SK-N-SH treated with all-trans-retinoic acid at 6 μM for 48 hours (cell line): ENCODE results near the gene ST13.

ENCODE experiments used
- ATAC-seq: fragments of 200-7000 bp; cut with Tn5 transposase; 3 replicates; pipeline ENCODE4 v1.9.1; 2020; ENCODE audit warnings: mild to moderate bottlenecking, moderate library complexity
- ARNTL ChIP-seq: fragments of 450-650 bp; formaldehyde crosslinking; IDR thresholded peaks from 2 replicates; pipeline ENCODE4 v1.5.0; 2020; ENCODE audit warnings: low read depth, mild to moderate bottlenecking, moderate library complexity, borderline replicate concordance
- BACH2 ChIP-seq: fragments of 250-450 bp; sonication (Bioruptor Pico); IDR thresholded peaks from 2 replicates; pipeline ENCODE4 v1.9.0; 2021; ENCODE audit warnings: mild to moderate bottlenecking, borderline replicate concordance
- CSDC2 ChIP-seq: fragments of 250-450 bp; sonication (Bioruptor Pico); IDR thresholded peaks from 2 replicates; pipeline ENCODE4 v1.5.0; 2020; ENCODE audit warnings: mild to moderate bottlenecking, moderate library complexity
- ESRRG ChIP-seq: fragments of 250-450 bp; sonication (Bioruptor Pico); IDR thresholded peaks from 2 replicates; pipeline ENCODE4 v1.6.1; 2021; ENCODE audit warnings: mild to moderate bottlenecking
- GLIS3 ChIP-seq: fragments of 250-450 bp; sonication (Bioruptor Pico); IDR thresholded peaks from 2 replicates; pipeline ENCODE4 v1.5.0; 2020; ENCODE audit warnings: mild to moderate bottlenecking, moderate library complexity
- ISL1 ChIP-seq: fragments of 250-450 bp; sonication (Bioruptor Pico); IDR thresholded peaks from 2 replicates; pipeline ENCODE4 v2.1.2; 2022; ENCODE audit warnings: mild to moderate bottlenecking, moderate library complexity
- OSR1 ChIP-seq: fragments of 250-450 bp; sonication (Bioruptor Pico); IDR thresholded peaks from 2 replicates; pipeline ENCODE4 v1.8.0; 2022; ENCODE audit warnings: moderate library complexity, mild to moderate bottlenecking, inconsistent platforms
- PPARA ChIP-seq: fragments of 250-450 bp; sonication (Bioruptor Pico); IDR thresholded peaks from 2 replicates; pipeline ENCODE4 v1.5.0; 2020; ENCODE audit warnings: mild to moderate bottlenecking, borderline replicate concordance
- RARB ChIP-seq: fragments of 250-450 bp; sonication (Bioruptor Pico); IDR thresholded peaks from 2 replicates; pipeline ENCODE4 v1.8.0; 2021; ENCODE audit warnings: mild to moderate bottlenecking, moderate library complexity
- TCF4 ChIP-seq: fragments of 250-450 bp; sonication (Bioruptor Pico); IDR thresholded peaks from 2 replicates; pipeline ENCODE4 v1.8.0; 2021; ENCODE audit warnings: mild to moderate bottlenecking, moderate library complexity, borderline replicate concordance
- TOX ChIP-seq: fragments of 250-450 bp; sonication (Bioruptor Pico); IDR thresholded peaks from 2 replicates; pipeline ENCODE4 v1.8.0; 2021; ENCODE audit warnings: mild to moderate bottlenecking, moderate library complexity, borderline replicate concordance
- ZFP3 ChIP-seq: fragments of 250-450 bp; sonication (Bioruptor Pico); IDR thresholded peaks from 2 replicates; pipeline ENCODE4 v1.5.0; 2020; ENCODE audit warnings: mild to moderate bottlenecking, moderate library complexity
- ZFP30 ChIP-seq: fragments of 450-650 bp; formaldehyde crosslinking; IDR thresholded peaks from 2 replicates; pipeline ENCODE4 v1.5.0; 2022; ENCODE audit warnings: mild to moderate bottlenecking, moderate library complexity
- ZNF565 ChIP-seq: fragments of 450-650 bp; formaldehyde crosslinking; conservative IDR thresholded peaks from 2 replicates; pipeline ENCODE4 v1.5.0; 2020; ENCODE audit warnings: low read depth, mild to moderate bottlenecking, moderate library complexity
- ZNF70 ChIP-seq: fragments of 450-650 bp; formaldehyde crosslinking; IDR thresholded peaks from 2 replicates; pipeline ENCODE4 v1.5.0; 2020; ENCODE audit warnings: mild to moderate bottlenecking, moderate library complexity
- ZNF8 ChIP-seq: fragments of 450-650 bp; formaldehyde crosslinking; IDR thresholded peaks from 2 replicates; pipeline ENCODE4 v1.5.0; 2020; ENCODE audit warnings: mild to moderate bottlenecking, moderate library complexity
- TF ChIP-seq, protein P1 (sequence below): fragments of 250-450 bp; sonication (Bioruptor Pico); IDR thresholded peaks from 2 replicates; pipeline ENCODE4 v1.8.0; 2021; ENCODE audit warnings: low read depth, mild to moderate bottlenecking, moderate library complexity, borderline replicate concordance
- TF ChIP-seq, protein P2 (sequence below): fragments of 250-450 bp; sonication (Bioruptor Pico); IDR thresholded peaks from 2 replicates; pipeline ENCODE4 v1.5.0; 2020; ENCODE audit warnings: mild to moderate bottlenecking, moderate library complexity
- TF ChIP-seq, protein P3 (sequence below): fragments of 250-450 bp; sonication (Bioruptor Pico); IDR thresholded peaks from 2 replicates; pipeline ENCODE4 v1.8.0; 2020; ENCODE audit warnings: mild to moderate bottlenecking, moderate library complexity, borderline replicate concordance
- TF ChIP-seq, protein P4 (sequence below): fragments of 250-450 bp; sonication (Bioruptor Pico); IDR thresholded peaks from 2 replicates; pipeline ENCODE4 v1.5.1; 2020; ENCODE audit warnings: low read depth, mild to moderate bottlenecking, moderate library complexity

The ST13 gene

DNA sequence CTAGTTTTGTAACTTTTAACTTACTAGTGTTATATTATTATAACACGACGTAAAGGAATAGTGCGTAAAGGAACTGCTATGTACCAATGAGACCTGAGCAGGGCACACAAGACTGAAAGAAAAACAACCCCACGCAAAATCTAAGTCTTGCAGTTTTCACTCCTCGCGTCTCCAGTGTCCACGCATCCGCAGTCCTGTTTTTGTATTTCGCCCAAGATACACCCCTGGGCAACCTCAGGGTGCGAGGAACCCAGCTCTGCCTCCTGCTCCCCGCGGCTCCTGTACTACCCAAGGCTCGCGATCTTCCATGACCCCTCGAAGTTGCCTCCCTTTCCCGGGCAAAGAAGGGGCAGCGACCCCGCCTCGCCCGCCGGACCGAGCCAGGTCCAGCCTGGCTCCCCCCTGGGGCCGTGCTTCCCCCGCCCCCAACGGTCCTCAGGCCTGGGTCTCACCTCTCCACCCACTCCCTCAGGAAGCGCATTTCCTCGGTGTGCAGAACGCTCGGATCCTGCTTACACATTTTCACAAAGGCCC is 393 bp downstream of the ST13 start:
- peak; percentile 50 for ATAC-seq
- TF ChIP-seq TCF4 (no peak), RARB (no peak), ARNTL (CRISPR knock-in tag) (no peak), GLIS3 (no peak), ESRRG (no peak), CSDC2 (CRISPR knock-in tag) (no peak), ZFP3 (CRISPR knock-in tag) (no peak), BACH2 (CRISPR knock-in tag) (no peak), ZNF8 (no peak), ISL1 (CRISPR knock-in tag) (no peak), OSR1 (CRISPR knock-in tag) (no peak)
- TF ChIP-seq, protein P1, sequence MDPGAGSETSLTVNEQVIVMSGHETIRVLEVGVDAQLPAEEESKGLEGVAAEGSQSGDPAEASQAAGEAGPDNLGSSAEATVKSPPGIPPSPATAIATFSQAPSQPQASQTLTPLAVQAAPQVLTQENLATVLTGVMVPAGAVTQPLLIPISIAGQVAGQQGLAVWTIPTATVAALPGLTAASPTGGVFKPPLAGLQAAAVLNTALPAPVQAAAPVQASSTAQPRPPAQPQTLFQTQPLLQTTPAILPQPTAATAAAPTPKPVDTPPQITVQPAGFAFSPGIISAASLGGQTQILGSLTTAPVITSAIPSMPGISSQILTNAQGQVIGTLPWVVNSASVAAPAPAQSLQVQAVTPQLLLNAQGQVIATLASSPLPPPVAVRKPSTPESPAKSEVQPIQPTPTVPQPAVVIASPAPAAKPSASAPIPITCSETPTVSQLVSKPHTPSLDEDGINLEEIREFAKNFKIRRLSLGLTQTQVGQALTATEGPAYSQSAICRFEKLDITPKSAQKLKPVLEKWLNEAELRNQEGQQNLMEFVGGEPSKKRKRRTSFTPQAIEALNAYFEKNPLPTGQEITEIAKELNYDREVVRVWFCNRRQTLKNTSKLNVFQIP (CRISPR knock-in tag): no peak
- TF ChIP-seq, protein P2, sequence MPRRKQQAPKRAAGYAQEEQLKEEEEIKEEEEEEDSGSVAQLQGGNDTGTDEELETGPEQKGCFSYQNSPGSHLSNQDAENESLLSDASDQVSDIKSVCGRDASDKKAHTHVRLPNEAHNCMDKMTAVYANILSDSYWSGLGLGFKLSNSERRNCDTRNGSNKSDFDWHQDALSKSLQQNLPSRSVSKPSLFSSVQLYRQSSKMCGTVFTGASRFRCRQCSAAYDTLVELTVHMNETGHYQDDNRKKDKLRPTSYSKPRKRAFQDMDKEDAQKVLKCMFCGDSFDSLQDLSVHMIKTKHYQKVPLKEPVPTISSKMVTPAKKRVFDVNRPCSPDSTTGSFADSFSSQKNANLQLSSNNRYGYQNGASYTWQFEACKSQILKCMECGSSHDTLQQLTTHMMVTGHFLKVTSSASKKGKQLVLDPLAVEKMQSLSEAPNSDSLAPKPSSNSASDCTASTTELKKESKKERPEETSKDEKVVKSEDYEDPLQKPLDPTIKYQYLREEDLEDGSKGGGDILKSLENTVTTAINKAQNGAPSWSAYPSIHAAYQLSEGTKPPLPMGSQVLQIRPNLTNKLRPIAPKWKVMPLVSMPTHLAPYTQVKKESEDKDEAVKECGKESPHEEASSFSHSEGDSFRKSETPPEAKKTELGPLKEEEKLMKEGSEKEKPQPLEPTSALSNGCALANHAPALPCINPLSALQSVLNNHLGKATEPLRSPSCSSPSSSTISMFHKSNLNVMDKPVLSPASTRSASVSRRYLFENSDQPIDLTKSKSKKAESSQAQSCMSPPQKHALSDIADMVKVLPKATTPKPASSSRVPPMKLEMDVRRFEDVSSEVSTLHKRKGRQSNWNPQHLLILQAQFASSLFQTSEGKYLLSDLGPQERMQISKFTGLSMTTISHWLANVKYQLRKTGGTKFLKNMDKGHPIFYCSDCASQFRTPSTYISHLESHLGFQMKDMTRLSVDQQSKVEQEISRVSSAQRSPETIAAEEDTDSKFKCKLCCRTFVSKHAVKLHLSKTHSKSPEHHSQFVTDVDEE (CRISPR knock-in tag): no peak
- TF ChIP-seq, all 23 proteins: peak for 0

DNA sequence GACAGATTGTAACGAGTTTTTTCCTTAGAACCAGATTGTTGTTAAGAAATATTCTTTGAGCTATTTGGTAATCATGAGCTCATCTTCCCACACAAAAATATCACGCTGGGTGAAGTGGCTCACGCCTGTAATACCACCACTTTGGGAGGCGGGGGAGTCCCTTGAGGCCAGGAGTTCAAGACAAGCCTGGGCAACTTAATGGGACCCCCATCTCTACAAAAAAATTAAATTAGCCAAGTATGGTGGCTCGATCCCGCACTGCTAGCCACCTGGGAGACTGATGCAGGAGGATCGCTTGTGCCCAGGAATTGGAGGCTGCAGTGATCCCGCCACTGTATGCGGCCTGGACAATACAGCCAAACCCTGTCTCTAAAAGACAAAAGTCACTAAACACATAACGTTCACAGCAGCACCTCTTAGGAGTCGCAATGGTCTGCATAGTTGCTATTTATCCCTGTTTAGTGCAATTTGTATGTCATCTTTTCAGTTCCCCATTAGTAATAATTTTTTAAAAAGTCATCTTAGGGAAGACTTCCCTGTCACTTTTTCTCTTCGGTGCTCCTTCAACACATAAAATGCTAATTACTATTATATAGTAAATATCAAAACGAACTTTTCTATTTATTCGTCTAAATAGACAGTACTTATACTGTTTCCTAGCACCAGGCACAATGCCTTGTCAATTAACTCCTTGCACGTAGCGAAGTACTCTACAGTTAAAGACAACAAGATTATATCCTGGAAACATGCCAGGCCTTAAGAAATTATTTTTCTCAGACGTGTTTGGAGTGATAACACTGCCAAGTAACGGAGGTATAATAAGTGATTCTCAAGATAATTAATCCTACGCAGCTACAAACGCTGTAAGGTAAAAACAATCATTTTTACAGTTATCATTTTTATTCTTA is 1.1 kb downstream of the ST13 start:
- TF ChIP-seq, protein P3, sequence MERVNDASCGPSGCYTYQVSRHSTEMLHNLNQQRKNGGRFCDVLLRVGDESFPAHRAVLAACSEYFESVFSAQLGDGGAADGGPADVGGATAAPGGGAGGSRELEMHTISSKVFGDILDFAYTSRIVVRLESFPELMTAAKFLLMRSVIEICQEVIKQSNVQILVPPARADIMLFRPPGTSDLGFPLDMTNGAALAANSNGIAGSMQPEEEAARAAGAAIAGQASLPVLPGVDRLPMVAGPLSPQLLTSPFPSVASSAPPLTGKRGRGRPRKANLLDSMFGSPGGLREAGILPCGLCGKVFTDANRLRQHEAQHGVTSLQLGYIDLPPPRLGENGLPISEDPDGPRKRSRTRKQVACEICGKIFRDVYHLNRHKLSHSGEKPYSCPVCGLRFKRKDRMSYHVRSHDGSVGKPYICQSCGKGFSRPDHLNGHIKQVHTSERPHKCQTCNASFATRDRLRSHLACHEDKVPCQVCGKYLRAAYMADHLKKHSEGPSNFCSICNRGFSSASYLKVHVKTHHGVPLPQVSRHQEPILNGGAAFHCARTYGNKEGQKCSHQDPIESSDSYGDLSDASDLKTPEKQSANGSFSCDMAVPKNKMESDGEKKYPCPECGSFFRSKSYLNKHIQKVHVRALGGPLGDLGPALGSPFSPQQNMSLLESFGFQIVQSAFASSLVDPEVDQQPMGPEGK (CRISPR knock-in tag): no peak
- no peak for TF ChIP-seq TOX (CRISPR knock-in tag)
- TF ChIP-seq, protein P4, sequence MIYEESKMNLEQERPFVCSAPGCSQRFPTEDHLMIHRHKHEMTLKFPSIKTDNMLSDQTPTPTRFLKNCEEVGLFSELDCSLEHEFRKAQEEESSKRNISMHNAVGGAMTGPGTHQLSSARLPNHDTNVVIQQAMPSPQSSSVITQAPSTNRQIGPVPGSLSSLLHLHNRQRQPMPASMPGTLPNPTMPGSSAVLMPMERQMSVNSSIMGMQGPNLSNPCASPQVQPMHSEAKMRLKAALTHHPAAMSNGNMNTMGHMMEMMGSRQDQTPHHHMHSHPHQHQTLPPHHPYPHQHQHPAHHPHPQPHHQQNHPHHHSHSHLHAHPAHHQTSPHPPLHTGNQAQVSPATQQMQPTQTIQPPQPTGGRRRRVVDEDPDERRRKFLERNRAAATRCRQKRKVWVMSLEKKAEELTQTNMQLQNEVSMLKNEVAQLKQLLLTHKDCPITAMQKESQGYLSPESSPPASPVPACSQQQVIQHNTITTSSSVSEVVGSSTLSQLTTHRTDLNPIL: no peak
- no peak for TF ChIP-seq ZFP3 (CRISPR knock-in tag)
- no peak for TF ChIP-seq ZNF8
- no peak for TF ChIP-seq ZFP30 (CRISPR knock-in tag)
- TF ChIP-seq ZNF70 (CRISPR knock-in tag): no peak
- TF ChIP-seq, protein P2 (CRISPR knock-in tag): no peak
- TF ChIP-seq TCF4: no peak
- no peak for TF ChIP-seq CSDC2 (CRISPR knock-in tag)
- TF ChIP-seq BACH2 (CRISPR knock-in tag): no peak
- no peak for TF ChIP-seq OSR1 (CRISPR knock-in tag)
- TF ChIP-seq PPARA (CRISPR knock-in tag): no peak
- no peak for TF ChIP-seq ZNF565
- TF ChIP-seq, protein P1 (CRISPR knock-in tag): no peak
- no peak for TF ChIP-seq ESRRG
- ATAC-seq: no peak
